Right lobe of liver (tissue), 4 donors: ENCODE measurements around the gene VEZT.

Experiments used
- POLR2A ChIP-seq: fragments of 450-650 bp; IDR thresholded peaks from one replicate; pipeline ENCODE4 v1.6.1; 2017; ENCODE audit warnings: antibody characterized with exemption, mild to moderate bottlenecking
- TF ChIP-seq, protein P1 (sequence below), 4 donors: fragments of 200-600 bp in 3 of 4; fragments of 450-650 bp in 1 of 4; IDR thresholded peaks; one replicate each; pipeline versions ENCODE4 v1.5.1 to v1.8.0; 2016 to 2022; ENCODE audit warnings: antibody characterized with exemption in 4 of 4, mild to moderate bottlenecking in 2 of 4
- donor health status: DM: no; HTN: no; CAD: no.
- donor health status: DM: no; HTN: no; CAD: no.
- donor health status: DM: no; HTN: yes; CAD: no.

DNA sequence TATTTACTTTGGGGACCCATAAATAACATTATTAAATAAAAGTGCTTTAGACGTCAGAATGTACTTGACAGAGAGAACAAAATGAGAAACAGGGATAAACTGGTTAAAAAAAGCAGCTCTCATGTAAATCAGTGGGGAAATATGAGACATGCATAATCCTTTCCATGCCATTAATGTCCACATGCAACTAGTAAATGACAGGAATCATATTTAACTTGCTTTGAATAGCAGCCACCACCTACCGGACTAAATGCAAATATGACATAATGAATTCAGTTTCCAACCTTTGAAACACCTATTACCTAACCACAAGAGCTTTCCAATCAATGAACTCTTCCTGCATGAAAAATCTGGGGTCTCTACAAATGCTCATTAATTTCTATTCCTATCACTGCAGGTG, 20.0 kb upstream of the VEZT start:
- no peak for TF ChIP-seq POLR2A
- TF ChIP-seq, protein P1, sequence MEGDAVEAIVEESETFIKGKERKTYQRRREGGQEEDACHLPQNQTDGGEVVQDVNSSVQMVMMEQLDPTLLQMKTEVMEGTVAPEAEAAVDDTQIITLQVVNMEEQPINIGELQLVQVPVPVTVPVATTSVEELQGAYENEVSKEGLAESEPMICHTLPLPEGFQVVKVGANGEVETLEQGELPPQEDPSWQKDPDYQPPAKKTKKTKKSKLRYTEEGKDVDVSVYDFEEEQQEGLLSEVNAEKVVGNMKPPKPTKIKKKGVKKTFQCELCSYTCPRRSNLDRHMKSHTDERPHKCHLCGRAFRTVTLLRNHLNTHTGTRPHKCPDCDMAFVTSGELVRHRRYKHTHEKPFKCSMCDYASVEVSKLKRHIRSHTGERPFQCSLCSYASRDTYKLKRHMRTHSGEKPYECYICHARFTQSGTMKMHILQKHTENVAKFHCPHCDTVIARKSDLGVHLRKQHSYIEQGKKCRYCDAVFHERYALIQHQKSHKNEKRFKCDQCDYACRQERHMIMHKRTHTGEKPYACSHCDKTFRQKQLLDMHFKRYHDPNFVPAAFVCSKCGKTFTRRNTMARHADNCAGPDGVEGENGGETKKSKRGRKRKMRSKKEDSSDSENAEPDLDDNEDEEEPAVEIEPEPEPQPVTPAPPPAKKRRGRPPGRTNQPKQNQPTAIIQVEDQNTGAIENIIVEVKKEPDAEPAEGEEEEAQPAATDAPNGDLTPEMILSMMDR (IDR thresholded peaks at IDR 0.05), result no peak
